ENCODE data around the gene ANTKMT.

GRCh38 chr16:684071-684794 lies 36.7 kb upstream of the ANTKMT start, which contains the start of gene JMJD8:
- TF ChIP-seq CTCF (IDR thresholded peaks at IDR 0.05; ENCODE audit: low read depth, low read length) (no peak), EZH2phosphoT487 (IDR thresholded peaks at IDR 0.05; ENCODE audit: low read depth) (no peak)

All from OCI-LY3 (cell line).